Cardiac muscle cell (in vitro differentiated cells and primary cell): ENCODE data around the gene ZNF629. TPM values are rescaled to one million over a fixed set of nuclear protein-coding genes. Genes with fewer than 3 reads are reported as not detected.

ENCODE experiments used
- DNase-seq, 2 donors: peaks; one replicate each; pipeline versions ENCODE4 v3.0.0 to v3.0.0-alpha.2; 2010 to 2017; ENCODE audit warnings: low read depth in 1 of 2, low spot score in 1 of 2
- H3K27ac ChIP-seq: fragments of 200-600 bp; sonication (generic); 2 replicates; pipeline ENCODE4 v1.5.1; 2016
- H3K27me3 ChIP-seq: fragments of 200-600 bp; sonication (generic); 2 replicates; pipeline ENCODE4 v1.6.0; 2016; ENCODE audit warnings: control low read depth
- H3K36me3 ChIP-seq: fragments of 200-600 bp; sonication (generic); 2 replicates; pipeline ENCODE4 v1.5.1; 2016; ENCODE audit warnings: control low read depth
- H3K4me1 ChIP-seq: fragments of 200-600 bp; sonication (generic); 2 replicates; pipeline ENCODE4 v1.8.1; 2017; ENCODE audit warnings: low read depth, mild to moderate bottlenecking, mixed run types
- H3K4me3 ChIP-seq: fragments of 200-600 bp; sonication (generic); 2 replicates; pipeline ENCODE4 v1.5.1; 2016; ENCODE audit warnings: mild to moderate bottlenecking
- H3K9me3 ChIP-seq: fragments of 200-600 bp; sonication (generic); 2 replicates; pipeline ENCODE4 v1.5.1; 2017; ENCODE audit warnings: low read depth, mild to moderate bottlenecking, control low read depth
- polyA plus RNA-seq: library from polyadenylated mRNA; unstranded; fragments of >200 nt; fragmentation: Nextera tagmentation; extraction: Ambion mirVana; gene quantifications from 2 replicates; pipeline ENCODE4 v1.2.1, GENCODE V29; 2016
- total RNA-seq: library from RNA; depleted of rRNA; stranded (reverse); fragments of >200 nt; gene quantifications from 2 replicates; pipeline ENCODE4 v1.2.3, GENCODE V29; 2016
- TF ChIP-seq, protein P1 (sequence below): IDR thresholded peaks from 2 replicates; pipeline ENCODE4 v1.5.1; 2012; ENCODE audit warnings: low read depth, mild to moderate bottlenecking, low read length

Gene ZNF629
- total and polyA plus RNA-seq, 2 experiments from 2014 or later: 20.1 to 50.9 TPM

DNA sequence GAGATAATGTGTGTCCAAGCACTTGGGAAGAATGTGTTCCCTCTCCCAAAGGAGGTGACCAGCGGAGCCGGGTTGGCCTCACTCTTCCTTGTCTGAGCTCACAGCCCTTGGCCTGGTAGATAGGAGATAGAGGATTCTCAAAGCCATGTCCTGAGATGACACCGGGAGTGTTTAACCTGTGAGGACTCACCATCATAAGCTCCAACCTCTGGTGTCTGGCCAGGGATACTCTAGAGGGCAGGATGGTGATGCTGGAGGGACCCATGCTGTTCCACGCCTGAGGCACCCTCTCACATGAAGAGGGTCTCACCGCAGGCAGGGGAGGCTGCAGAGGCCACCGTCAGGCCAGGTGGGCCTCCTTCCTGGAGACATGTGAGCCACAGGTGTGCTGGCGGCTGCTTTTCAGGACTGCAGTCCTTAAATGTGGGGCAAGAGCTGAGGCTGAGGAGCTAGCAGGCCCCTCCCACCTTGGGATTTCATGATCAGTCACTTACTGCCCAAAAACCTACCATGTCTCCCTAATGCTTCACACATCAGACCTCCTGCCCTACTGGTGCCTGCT, 6.6 kb upstream of the ZNF629 start:
- no peak for DNase-seq
- no peaks in the 10 kb centered on the region for H3K4me1 ChIP-seq
- H3K36me3 ChIP-seq: no peaks in the 10 kb centered on the region
- no peak overlapping the region for H3K27ac ChIP-seq
- TF ChIP-seq, protein P1, sequence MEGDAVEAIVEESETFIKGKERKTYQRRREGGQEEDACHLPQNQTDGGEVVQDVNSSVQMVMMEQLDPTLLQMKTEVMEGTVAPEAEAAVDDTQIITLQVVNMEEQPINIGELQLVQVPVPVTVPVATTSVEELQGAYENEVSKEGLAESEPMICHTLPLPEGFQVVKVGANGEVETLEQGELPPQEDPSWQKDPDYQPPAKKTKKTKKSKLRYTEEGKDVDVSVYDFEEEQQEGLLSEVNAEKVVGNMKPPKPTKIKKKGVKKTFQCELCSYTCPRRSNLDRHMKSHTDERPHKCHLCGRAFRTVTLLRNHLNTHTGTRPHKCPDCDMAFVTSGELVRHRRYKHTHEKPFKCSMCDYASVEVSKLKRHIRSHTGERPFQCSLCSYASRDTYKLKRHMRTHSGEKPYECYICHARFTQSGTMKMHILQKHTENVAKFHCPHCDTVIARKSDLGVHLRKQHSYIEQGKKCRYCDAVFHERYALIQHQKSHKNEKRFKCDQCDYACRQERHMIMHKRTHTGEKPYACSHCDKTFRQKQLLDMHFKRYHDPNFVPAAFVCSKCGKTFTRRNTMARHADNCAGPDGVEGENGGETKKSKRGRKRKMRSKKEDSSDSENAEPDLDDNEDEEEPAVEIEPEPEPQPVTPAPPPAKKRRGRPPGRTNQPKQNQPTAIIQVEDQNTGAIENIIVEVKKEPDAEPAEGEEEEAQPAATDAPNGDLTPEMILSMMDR: no peak
- H3K9me3 ChIP-seq: no peaks in the 10 kb centered on the region
- H3K27me3 ChIP-seq: no peaks in the 10 kb centered on the region
- no peak overlapping the region for H3K4me3 ChIP-seq

DNA sequence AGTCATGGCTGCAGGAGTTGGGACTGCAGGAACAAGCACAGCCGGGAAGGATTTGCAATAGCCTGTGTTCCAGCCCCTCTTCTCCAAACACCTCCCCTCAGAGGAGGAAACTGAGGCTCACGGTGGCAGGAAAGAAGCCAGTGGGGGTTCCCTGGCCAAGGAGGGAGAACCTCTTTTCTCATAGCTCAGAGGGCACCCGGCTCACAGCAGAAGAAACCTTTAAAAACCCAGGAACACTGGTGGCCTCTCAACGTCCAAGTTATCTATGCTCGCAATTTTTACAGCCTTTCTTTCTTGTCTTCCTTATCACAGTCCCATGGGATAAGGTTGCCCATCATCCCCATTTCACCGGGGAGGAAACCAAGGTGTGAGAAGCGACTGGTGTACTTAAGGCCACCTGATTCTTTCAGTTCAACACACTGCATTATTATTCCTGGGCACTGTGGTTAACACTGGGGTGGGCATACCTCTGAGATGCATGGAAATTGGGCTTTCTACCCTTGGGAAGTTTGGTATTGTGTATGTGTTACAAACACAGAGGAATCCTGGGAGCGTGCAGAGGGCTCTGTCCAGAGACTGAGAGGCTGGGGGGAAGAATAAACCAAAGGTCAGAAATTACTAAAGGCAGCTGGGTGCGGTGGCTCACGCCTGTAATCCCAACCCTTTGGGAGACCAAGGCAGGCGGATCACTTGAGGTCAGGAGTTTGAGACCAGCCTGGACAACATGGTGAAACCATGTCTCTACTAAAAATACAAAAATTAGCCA, 791 bp upstream of the ZNF629 start:
- TF ChIP-seq, protein P1: no peak
- DNase-seq: no peak
- Histone ChIP-seq H3K4me1 (peaks cover 10% of the 10 kb centered on the region), H3K27me3 (no peaks in the 10 kb centered on the region), H3K27ac (peak overlapping the region; percentile 89), H3K36me3 (peaks cover 10% of the 10 kb centered on the region), H3K9me3 (no peaks in the 10 kb centered on the region), H3K4me3 (peak overlapping the region; percentile 97)

DNA sequence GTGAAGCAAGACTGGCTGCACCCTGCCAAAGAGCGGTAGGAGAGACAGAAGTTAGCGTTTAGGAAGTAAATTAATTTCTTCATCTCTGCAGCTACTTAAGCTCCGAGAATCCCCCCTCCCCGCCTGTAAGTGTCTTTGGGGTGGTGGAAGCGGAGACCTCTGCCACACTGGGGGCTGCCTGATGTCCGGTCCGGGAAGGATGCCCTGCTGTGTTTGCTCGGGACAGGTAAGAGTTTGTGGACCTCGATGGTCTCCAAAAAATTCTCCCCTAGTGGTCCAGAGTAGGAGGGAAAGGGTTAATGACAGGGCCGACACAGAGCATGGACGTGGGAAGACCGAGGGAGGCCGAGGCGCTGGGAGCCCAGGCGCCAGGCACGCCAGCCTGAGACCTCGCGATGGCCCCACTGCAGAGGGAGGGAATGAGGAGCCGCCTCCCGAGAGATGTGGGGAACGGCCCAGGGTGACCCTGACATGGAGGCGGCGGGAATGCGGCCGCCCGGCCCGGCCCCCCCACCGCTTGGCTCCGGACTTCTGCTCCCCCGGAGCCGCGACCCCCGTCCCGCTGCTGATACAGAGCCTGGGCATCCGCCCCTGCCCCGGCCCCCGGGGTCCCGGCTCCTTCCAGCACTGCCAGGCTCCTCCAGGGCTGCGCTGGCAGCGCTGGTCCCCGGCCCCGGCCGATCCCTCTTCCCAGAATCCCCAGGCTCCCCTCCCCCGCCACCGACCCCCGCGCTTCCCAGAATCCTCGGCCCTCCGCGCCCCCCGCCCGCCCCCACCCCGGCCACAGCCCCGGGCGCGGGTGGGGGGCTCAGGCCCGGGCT, 680 bp downstream of the ZNF629 start:
- peak; percentile 70 to 71 for DNase-seq
- peaks cover 10% of the 10 kb centered on the region for H3K4me1 ChIP-seq
- no peaks in the 10 kb centered on the region for H3K27me3 ChIP-seq
- TF ChIP-seq, protein P1: no peak
- no peaks in the 10 kb centered on the region for H3K9me3 ChIP-seq
- H3K36me3 ChIP-seq: peaks cover 25% of the 10 kb centered on the region
- H3K27ac ChIP-seq: peak overlapping the region; percentile 89
- H3K4me3 ChIP-seq: peak overlapping the region; percentile 97

DNA sequence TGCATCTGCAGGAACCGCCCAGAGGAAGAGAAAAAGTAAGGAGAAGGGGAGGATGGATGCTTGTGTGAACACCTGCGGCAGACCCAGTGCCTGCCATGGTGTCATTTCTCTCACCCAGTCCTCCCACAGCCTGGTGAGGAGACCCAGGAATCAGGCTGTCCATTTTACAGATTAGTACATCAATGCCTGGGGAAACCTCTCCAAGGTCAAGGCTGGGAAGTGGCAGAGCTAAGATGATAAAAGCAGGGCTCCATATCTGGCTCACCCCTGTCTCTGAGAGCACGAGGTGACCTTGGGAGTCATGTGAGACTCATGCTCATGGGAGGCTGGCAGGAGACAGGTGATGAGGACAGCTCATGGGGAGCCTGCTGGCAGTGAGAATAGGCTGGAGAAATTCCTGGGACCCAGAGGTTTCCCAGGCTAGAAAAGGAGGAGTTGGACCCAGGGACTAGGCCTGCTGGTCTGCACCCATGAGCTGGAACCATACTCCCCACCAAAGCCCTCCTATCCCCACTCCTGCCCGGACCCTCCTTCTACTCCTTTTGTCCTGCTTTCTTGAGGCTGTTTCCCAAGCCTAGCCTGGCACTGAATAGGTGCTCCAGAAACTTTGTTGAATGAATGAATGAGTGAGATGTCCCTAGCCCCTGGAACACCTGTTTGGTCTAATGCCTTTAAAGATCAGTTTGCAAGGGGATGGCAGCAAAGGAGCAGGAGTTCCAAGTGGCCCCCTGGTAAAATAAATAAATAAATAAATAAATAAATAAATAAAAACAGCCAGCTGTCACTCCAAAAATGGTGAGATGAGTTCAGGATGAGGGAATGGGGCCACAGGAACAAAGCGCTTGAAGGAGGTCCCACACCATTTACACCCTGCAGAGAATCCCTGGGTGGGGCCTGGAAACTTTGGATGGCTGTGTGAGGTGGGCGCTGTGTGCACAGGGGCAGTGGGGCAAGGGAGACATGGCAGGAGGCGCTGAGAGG, 1.6 kb downstream of the ZNF629 start:
- DNase-seq: no peak
- peak overlapping the region; percentile 97 for H3K4me3 ChIP-seq
- no peaks in the 10 kb centered on the region for H3K27me3 ChIP-seq
- TF ChIP-seq, protein P1: no peak
- peak overlapping the region; percentile 89 for H3K27ac ChIP-seq
- H3K36me3 ChIP-seq: peaks cover 27% of the 10 kb centered on the region
- H3K4me1 ChIP-seq: peaks cover 10% of the 10 kb centered on the region
- H3K9me3 ChIP-seq: no peaks in the 10 kb centered on the region

DNA sequence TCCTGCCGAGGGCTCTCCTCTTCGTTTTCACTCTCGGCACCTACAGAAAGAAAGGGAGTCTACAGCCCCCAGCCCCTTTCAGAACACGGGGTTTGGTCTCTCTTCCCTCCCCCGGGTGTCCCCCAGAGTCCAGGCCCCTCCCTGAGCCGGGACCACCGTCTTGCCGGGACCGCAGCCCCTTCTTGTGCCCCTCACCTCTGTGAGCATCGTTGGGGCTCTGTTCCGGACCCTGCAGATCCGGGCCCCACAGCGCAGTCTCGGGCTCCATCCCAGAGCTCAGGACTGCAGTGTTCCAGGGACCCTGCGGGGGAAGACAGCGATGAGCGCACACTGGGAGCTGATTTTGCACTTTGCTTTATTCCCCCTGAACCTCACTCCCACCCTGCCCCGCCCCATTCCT, 2.8 kb downstream of the ZNF629 start:
- DNase-seq: no peak
- no peak overlapping the region for H3K27ac ChIP-seq
- no peak overlapping the region for H3K4me3 ChIP-seq
- H3K36me3 ChIP-seq: peaks cover 27% of the 10 kb centered on the region
- TF ChIP-seq, protein P1: no peak
- peaks cover 10% of the 10 kb centered on the region for H3K4me1 ChIP-seq
- no peaks in the 10 kb centered on the region for H3K9me3 ChIP-seq
- no peaks in the 10 kb centered on the region for H3K27me3 ChIP-seq
